22Rv1 (cell line): ENCODE measurements around the gene HES2.

Source experiments
- ZFX ChIP-seq: fragments of 450-650 bp; IDR thresholded peaks from 2 replicates; pipeline ENCODE4 v1.6.1; 2017; ENCODE audit warnings: antibody characterized with exemption, borderline replicate concordance
- TF ChIP-seq, protein P1 (sequence below): fragments of 450-650 bp; IDR thresholded peaks from 2 replicates; pipeline ENCODE4 v1.5.1; 2017; ENCODE audit warnings: mild to moderate bottlenecking

DNA sequence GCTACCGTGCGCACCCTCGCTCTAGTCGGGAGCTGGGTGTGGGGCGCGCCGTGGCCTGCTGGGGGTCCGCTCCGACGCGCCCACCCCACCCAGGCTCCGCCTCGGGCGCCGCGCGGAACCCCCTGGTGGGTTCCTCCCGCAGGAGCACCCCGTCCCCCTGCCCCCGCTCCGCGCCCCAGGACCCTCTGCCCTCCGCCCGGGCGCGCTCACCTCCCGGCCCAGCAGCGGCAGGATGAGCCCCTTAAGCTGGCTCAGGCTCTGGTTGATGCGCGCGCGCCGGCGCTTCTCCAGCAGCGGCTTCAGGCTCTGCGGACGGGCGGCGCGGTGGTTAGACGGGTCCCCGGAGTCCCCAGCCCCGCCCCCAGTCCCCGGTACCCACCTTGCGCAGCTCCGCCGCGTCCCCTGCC lies 319 bp downstream of the HES2 start:
- TF ChIP-seq, protein P1, sequence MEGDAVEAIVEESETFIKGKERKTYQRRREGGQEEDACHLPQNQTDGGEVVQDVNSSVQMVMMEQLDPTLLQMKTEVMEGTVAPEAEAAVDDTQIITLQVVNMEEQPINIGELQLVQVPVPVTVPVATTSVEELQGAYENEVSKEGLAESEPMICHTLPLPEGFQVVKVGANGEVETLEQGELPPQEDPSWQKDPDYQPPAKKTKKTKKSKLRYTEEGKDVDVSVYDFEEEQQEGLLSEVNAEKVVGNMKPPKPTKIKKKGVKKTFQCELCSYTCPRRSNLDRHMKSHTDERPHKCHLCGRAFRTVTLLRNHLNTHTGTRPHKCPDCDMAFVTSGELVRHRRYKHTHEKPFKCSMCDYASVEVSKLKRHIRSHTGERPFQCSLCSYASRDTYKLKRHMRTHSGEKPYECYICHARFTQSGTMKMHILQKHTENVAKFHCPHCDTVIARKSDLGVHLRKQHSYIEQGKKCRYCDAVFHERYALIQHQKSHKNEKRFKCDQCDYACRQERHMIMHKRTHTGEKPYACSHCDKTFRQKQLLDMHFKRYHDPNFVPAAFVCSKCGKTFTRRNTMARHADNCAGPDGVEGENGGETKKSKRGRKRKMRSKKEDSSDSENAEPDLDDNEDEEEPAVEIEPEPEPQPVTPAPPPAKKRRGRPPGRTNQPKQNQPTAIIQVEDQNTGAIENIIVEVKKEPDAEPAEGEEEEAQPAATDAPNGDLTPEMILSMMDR: no peak
- TF ChIP-seq ZFX: no peak
